ENCODE data around the gene ODAM.
"Not testable (repeated sequence)": the region's sequence is repeated elsewhere in the genome, so short reads cannot be mapped to it uniquely, and the experiment has no call there.

DNA sequence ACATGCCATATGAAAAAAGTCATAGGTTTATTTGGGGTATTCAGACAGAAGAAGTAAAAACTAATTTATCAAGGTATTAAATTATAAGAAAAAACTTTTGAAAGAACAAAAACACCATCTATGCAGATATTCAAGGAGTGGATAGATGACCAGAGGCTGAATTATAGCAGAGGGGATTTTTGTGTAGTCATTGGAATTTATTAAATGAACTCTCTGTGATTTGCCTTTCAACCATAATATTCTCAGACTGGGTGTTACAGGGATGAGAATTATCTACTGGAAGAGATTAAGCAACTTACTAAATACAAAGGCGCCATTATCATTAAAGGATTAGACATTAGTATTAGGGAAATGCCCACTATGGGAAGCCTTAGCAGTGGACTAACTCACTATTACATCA lies 21.0 kb downstream of the ODAM start:
- TF ChIP-seq POLR2A (IDR thresholded peaks at IDR 0.05): not testable (repeated sequence)
- TF ChIP-seq, protein P1, sequence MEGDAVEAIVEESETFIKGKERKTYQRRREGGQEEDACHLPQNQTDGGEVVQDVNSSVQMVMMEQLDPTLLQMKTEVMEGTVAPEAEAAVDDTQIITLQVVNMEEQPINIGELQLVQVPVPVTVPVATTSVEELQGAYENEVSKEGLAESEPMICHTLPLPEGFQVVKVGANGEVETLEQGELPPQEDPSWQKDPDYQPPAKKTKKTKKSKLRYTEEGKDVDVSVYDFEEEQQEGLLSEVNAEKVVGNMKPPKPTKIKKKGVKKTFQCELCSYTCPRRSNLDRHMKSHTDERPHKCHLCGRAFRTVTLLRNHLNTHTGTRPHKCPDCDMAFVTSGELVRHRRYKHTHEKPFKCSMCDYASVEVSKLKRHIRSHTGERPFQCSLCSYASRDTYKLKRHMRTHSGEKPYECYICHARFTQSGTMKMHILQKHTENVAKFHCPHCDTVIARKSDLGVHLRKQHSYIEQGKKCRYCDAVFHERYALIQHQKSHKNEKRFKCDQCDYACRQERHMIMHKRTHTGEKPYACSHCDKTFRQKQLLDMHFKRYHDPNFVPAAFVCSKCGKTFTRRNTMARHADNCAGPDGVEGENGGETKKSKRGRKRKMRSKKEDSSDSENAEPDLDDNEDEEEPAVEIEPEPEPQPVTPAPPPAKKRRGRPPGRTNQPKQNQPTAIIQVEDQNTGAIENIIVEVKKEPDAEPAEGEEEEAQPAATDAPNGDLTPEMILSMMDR (IDR thresholded peaks at IDR 0.05): not testable (repeated sequence)

Data from right lobe of liver (tissue), 4 donors.